Bone marrow (tissue), 2 donors: ENCODE measurements around the gene ZFHX2.

Source experiments
- DNase-seq, 2 donors: peaks; one replicate each; lab custom pipeline; 2025; lab: John Stamatoyannopoulos, UW

The ZFHX2 gene

GRCh38 chr14:23518709-23519108 lies 32.9 kb downstream of the ZFHX2 start:
- DNase-seq = no peak

DNA sequence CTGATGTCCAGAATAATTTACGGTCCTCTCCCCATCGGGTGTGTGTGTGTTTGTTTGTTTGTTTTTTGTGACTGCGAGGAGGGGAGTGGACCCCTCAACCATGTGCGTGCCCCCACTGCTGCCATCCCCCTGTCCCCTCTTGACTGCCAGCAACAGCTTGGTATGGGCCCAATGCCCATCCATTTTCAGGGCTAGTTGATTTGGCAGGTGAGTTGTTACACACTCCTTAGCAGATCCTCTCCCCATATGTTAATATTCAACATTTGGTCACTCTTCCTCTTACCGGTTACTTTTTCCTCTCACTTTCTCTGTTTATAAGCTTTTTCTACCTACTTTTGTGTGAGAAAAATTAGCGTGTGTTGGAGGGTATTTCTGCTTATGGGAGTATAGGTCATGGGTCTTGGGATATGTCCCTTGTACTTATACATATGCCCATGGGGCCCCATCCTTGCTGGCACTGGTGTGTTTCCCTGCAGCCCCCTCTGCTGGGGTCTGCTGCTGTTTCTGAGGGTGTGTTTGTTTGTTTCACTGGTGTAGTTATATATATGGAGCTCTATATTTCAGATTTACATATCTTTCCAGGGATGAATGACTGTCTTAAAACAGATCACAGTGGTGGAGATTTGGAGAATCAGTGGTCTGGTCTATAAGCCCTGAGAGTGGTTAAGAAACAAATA lies 33.8 kb downstream of the ZFHX2 start:
- DNase-seq = no peak

DNA sequence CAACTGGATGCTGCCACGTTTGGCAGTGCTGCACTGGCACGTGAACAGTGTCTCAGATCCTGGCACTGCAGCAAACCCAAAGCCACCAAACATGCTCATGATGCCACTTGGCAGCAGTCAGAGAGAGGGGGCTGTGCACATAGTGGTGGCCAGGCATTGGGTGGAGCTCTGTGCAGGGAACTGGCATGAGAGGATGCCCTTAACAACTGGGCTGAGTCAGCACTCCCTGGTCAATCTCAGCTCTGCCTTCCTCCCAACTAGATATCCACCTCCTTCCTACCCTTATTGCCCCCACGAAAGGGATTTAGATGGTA lies 37.0 kb downstream of the ZFHX2 start:
- no peak for DNase-seq

DNA sequence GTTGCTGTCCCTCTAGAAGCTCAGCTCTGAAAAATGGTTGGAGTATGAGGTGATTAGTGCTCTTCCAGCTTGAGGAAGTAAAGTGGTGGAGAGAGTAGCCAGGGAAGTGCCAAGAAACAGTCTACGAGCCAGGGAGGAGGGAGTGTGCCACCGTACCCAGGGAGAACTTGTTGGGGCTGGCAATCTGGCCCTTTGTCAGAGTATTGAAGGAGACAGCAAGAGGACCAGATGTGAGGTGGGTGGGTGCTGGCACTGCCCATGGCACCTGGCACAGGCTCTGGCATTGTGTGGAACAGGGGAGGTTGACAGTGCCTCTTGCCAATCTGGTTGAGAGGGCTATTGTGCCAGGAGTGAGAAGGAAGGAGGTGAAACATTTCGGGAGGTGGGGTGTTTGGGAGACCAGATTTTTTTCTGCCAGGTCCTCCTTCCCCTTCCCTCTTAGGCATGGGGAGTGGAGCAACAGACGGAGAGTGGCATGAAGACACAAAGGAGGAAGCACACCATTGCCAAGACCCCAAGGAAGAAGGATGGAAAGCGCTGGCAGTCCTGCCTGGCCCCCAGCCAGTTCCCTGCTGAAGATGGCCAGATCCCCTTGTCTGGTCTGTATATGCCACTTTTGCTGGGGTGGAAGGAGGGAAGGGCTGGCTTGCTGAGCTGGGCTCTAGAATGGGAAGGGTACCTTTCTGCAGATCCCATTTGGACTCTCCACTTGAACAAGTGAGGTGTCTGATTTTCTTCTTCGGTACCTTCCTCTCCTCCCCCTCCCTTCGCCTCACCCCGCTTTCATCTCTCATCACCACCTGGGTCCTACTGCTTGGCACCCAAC lies 37.5 kb downstream of the ZFHX2 start:
- no peak for DNase-seq

- DNase-seq = no peak
Observed at GRCh38 chr14:23513005-23513817, 38.4 kb downstream of the ZFHX2 start.

- DNase-seq = peak in 1 of 2 donors; percentile 1
Observed at GRCh38 chr14:23512156-23512555, 39.4 kb downstream of the ZFHX2 start.

DNA sequence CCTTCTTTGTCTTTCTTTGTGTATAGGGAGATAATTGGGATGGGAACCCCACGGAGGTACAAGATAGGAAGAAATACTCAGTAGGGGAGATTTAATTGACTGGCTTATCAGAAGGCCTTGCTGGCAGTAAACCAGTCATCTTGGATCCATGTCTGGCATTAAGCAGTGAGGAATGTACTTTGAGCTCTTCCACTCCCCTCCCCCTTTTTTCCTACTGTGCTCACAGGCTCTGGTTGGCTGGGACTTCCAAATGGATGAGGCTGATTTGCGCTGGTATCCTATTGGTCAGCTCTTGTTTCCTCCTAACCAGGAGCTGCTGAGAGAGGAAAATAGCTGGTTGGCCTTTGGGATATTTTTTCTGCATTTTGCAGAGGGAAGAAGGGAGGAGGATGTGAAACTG lies 57.3 kb downstream of the ZFHX2 start:
- no peak for DNase-seq

DNA sequence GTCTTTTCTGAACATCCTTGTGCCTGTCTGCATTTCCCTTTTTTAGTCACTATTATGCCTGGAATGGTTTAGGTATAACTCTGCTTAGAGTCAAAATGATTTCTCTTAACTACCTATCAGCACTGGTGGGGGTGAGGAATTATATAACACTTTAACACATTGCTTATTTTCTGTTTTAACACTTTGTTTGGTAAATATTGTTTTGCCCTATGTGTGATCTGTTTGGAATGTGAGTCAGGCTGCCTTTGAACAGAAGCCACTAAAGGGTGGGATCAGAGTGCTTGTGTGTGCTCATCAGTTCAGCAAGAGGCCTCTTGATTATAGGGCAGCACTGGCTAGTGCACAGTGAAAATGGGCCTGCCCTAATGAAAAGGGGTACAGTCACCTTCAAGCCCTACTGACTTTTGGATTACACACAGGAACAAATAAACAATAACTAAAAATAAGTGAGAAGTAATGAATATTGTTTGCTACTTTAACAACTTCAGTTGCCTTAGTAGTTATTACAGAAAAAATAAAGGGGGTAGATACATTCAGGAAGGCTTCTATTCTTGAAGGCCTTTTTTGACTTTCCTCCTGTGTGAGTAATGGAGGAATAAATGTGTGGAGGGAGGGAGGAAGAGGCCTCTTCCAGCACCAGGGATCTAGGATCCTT lies 58.8 kb downstream of the ZFHX2 start:
- DNase-seq = no peak

DNA sequence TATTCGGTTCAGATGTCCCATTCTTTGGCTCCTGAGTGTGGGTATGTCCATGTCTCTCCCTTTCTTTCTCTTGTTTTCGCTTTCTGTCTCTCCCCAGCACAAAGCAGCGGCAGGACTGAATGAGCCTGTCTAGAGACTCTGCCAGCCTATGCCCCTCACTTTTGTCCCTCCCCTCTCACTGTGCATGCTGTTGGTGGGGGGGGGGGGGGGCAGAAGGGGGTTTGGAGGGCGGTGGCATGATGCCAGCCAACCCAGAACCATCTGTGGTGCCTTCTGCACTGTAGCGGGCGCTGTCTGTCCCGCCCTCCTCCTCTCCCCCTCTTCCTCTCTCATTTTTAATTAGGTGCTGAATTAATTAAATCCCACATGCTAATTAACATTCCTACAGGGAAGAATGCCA lies 64.3 kb downstream of the ZFHX2 start:
- no peak for DNase-seq

- DNase-seq = no peak
Observed at GRCh38 chr14:23486036-23486435, 65.5 kb downstream of the ZFHX2 start.

DNA sequence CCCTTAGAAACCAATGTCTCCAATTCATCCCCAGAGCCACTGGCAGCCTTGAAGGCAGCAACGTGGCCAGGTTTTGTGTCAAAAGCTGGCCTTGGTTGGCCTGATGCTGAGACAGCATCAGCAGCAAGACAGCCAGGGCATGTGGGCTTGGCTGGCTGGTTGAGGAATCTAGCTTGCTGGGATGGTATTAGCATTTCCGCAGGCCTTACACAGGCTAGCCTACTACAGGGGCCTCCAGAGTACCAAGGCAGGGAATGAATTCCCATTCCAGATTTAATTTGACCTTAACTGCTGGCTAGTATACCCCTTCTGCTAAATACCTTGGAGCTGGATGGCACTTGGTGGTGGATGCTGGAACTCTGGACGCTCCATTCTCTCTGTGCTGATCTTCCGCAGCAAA lies 66.2 kb downstream of the ZFHX2 start:
- DNase-seq = no peak

- DNase-seq = no peak
Observed at GRCh38 chr14:23483236-23483854, 68.2 kb downstream of the ZFHX2 start.

DNA sequence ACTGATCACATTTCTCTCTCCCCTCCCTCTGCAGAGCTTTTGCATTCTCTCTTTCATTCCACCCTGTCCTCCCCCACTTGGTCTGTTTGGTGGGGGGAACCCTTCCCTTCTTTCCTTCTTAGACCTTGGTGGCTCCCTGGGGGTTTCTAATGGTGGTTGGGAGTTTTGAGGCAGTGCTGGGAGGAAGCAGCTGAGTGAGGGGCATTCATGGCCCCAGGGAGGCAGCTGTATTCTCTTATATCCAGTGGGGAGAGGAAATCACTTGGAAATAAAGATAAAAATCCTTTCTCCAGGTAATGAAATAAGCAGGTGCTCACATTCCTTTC lies 68.8 kb downstream of the ZFHX2 start:
- no peak for DNase-seq

DNA sequence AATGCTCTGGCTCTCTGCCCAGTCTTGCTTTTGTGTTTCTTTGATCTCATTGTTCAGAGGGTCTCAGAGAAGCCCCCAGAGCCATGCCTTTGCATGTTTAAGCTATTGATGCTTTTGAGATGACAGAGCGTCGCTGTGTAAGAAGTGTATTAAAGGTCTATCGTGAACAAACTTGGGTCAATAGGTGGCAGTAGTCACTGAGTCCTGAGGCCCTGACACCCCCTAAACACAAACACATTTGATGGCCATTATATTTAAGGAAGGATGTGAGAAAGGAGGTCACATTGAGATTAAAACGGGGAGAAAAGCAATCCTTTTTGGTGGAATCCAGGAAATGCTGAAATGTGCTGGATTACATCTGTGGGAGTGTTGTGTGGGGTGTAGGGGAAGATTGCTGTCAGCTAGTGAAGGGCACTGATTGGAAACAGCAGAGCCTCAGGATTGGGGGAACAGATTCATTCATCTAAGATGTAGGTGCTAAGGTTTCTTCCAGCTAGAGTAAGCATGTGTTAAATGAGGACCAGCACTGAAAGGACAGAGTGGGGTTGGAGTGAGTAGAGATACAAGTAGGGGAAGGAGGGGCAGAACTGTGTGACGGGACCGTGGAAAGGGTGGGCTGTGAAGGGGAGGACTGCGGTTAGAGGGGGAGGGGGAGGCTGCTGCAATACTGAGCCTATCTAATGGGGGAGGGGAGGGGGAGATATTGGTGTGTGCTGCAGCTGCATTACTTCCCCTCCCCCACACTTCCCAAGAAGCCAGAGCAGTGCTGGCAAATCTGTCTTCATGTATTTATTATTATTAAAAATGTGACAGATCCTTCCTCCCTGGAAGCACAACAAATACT lies 69.4 kb downstream of the ZFHX2 start:
- no peak for DNase-seq

GRCh38 chr14:23481362-23481970 lies 70.1 kb downstream of the ZFHX2 start:
- no peak for DNase-seq

DNA sequence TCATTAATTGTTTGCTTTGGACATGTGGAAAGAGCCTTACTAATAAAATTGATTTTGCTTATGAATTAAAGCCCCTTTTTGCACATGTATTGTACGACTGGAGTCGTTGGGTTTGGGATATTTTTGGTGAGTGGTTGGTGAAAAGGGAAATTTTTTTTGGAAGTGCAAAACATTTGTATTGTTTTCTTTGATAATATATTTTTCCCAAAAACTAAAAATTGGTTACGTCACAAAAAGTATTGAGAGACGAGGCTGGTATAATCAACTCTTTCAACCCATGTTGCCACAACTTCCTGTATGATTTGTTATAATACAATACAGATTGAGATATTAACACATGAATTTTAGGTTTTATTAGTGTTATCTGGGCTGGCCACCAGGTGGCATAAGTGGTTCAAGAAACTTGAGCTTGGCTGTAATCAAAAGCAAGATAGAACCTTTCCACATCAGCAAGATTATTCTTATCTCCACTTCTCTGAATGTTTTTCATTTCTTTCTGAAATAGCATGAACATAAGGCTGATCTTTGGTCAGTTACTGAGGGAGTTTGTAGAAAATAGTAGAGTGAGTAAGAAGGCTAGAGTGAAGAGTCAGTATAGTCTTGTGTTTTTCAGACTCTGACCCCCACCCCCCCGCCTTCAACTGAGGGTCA lies 73.3 kb downstream of the ZFHX2 start:
- peak; percentile 0 to 42 for DNase-seq

GRCh38 chr14:23470947-23471346 lies 80.6 kb downstream of the ZFHX2 start:
- DNase-seq = no peak
